Karpas-422 (cell line): ENCODE data around the gene SHC3. TPM values are rescaled to one million over a fixed set of nuclear protein-coding genes. Genes with fewer than 3 reads are reported as not detected.

Source experiments
- DNase-seq: peaks from one replicate; pipeline ENCODE4 v3.0.0-alpha.2; 2015
- H2AFZ ChIP-seq: fragments of 200-600 bp; sonication (generic); 2 replicates; pipeline ENCODE4 v1.6.1; 2014; ENCODE audit warnings: antibody characterized with exemption, low read length, mixed read lengths
- H3K27ac ChIP-seq: fragments of 200-600 bp; sonication (generic); 2 replicates; pipeline ENCODE4 v1.5.1; 2014; ENCODE audit warnings: mild to moderate bottlenecking, low read length, moderate library complexity
- H3K27me3 ChIP-seq: fragments of 200-600 bp; sonication (generic); 2 replicates; pipeline ENCODE4 v1.6.1; 2014; ENCODE audit warnings: low read length, mixed read lengths
- H3K36me3 ChIP-seq: fragments of 200-600 bp; sonication (generic); 2 replicates; pipeline ENCODE4 v1.6.1; 2014; ENCODE audit warnings: low read length, mixed read lengths; ENCODE audit not compliant: insufficient read depth
- H3K4me1 ChIP-seq: fragments of 200-600 bp; sonication (generic); 2 replicates; pipeline ENCODE4 v1.6.1; 2014; ENCODE audit warnings: mild to moderate bottlenecking, low read length, mixed read lengths
- H3K4me2 ChIP-seq: fragments of 200-600 bp; sonication (generic); 2 replicates; pipeline ENCODE4 v1.6.1; 2014; ENCODE audit warnings: low read length, low read depth, mild to moderate bottlenecking; ENCODE audit not compliant: poor library complexity, severe bottlenecking
- H3K4me3 ChIP-seq: fragments of 200-600 bp; sonication (generic); 2 replicates; pipeline ENCODE4 v1.5.1; 2014; ENCODE audit warnings: mild to moderate bottlenecking, antibody characterized with exemption, low read length, mixed read lengths
- H3K79me2 ChIP-seq: fragments of 200-600 bp; sonication (generic); 2 replicates; pipeline ENCODE4 v1.6.1; 2014; ENCODE audit warnings: mild to moderate bottlenecking, low read length, mixed read lengths
- H3K9ac ChIP-seq: fragments of 200-600 bp; sonication (generic); 2 replicates; pipeline ENCODE4 v1.6.0; 2014; ENCODE audit warnings: low read length
- H3K9me2 ChIP-seq: fragments of 200-600 bp; sonication (generic), shearing (Covaris generic); replicated peaks from 2 replicates; pipeline ENCODE4 v1.6.0; 2014; ENCODE audit warnings: mild to moderate bottlenecking, low read length, moderate library complexity; ENCODE audit not compliant: insufficient read depth
- H3K9me3 ChIP-seq: fragments of 300-700, 200-600 bp; sonication (generic); 2 replicates; pipeline ENCODE4 v1.6.1; 2014; ENCODE audit warnings: low read length, mixed read lengths
- H4K20me1 ChIP-seq: fragments of 200-600 bp; sonication (generic); 2 replicates; pipeline ENCODE4 v1.6.1; 2014; ENCODE audit warnings: mild to moderate bottlenecking, antibody characterized with exemption, low read length, low read depth; ENCODE audit not compliant: insufficient read depth
- total RNA-seq: library from RNA; depleted of rRNA; stranded (reverse); fragments of >200 nt; shearing (Covaris generic); gene quantifications from 2 replicates; pipeline ENCODE4 v1.2.3, GENCODE V29; 2014; ENCODE audit warnings: low replicate concordance

SHC3 gene
- total RNA-seq, 1 experiment from 2014 or later, result not detected

DNA sequence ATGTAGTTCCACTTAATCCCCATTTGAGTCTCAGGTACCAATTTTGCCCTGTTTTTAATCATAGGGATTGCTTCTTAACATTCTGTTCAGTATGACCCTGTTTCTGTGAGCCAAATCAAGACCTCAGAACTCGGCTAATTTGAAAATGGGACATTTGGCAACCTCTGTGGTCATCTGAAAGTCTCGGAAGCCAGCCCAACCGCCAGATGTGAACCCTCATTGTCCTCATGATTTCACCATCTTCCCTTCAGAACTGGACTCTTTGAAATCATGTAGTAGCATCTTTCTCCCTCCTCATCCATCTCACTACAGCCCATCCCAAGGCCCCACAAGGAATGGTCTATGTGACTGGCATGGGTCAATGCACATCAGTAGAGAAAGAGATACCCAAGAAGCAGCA lies 98.4 kb downstream of the SHC3 start:
- Histone ChIP-seq H3K79me2 (no peaks in the 10 kb centered on the region), H3K4me2 (no peak overlapping the region), H3K27me3 (peaks cover 6% of the 10 kb centered on the region; the same call in 1 of the 2 replicates), H3K9ac (no peak overlapping the region), H3K4me1 (peaks cover 22% of the 10 kb centered on the region), H3K27ac (no peak overlapping the region), H2AFZ (no peak overlapping the region), H3K4me3 (no peak overlapping the region), H3K36me3 (no peaks in the 10 kb centered on the region), H3K9me3 (no peaks in the 10 kb centered on the region), H3K9me2 (no peaks in the 10 kb centered on the region), H4K20me1 (no peaks in the 10 kb centered on the region)
- no peak for DNase-seq

- peaks cover 26% of the 10 kb centered on the region for H3K4me1 ChIP-seq
- no peaks in the 10 kb centered on the region for H3K9me3 ChIP-seq
- no peaks in the 10 kb centered on the region for H3K36me3 ChIP-seq
- H4K20me1 ChIP-seq, result no peaks in the 10 kb centered on the region
- no peak overlapping the region for H3K9ac ChIP-seq
- no peaks in the 10 kb centered on the region for H3K9me2 ChIP-seq
- no peak overlapping the region for H3K4me3 ChIP-seq
- no peak overlapping the region for H3K4me2 ChIP-seq
- H3K79me2 ChIP-seq, result no peaks in the 10 kb centered on the region
- no peak overlapping the region for H2AFZ ChIP-seq
- no peak overlapping the region for H3K27ac ChIP-seq
- no peak for DNase-seq
- peaks cover 6% of the 10 kb centered on the region; the same call in 1 of the 2 replicates for H3K27me3 ChIP-seq
Observed at GRCh38 chr9:89079391-89079790, 99.2 kb downstream of the SHC3 start.

DNA sequence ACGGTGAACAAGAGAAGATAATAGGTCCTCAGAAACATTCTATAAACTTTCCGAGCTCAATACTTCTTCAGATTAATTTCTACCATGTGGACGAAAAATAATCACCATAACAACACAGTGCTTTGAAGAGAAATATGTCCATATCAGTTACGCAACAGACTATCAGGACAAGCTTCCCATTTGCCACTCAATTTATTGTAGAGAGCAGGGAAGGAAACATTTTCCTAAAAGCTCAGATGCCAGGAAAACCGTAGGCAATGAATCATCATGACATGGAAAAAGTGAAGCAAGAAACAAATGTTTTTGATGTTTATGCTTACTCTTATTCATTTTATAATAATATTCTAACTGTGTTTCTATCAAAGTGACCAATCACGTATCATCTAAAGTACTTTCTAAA lies 99.8 kb downstream of the SHC3 start:
- Histone ChIP-seq H3K4me2 (no peak overlapping the region), H3K4me3 (no peak overlapping the region), H3K27me3 (peaks cover 6% of the 10 kb centered on the region; the same call in 1 of the 2 replicates), H3K9ac (no peak overlapping the region), H3K9me3 (no peaks in the 10 kb centered on the region), H3K27ac (no peak overlapping the region), H3K36me3 (no peaks in the 10 kb centered on the region), H3K9me2 (no peaks in the 10 kb centered on the region), H4K20me1 (no peaks in the 10 kb centered on the region), H3K79me2 (no peaks in the 10 kb centered on the region), H2AFZ (no peak overlapping the region), H3K4me1 (peaks cover 26% of the 10 kb centered on the region)
- no peak for DNase-seq

GRCh38 chr9:89078421-89078820 lies 100.2 kb downstream of the SHC3 start:
- Histone ChIP-seq H3K4me2 (no peak overlapping the region), H3K4me1 (peaks cover 26% of the 10 kb centered on the region), H3K27ac (no peak overlapping the region), H3K27me3 (peaks cover 6% of the 10 kb centered on the region; the same call in 1 of the 2 replicates), H3K4me3 (no peak overlapping the region), H3K36me3 (no peaks in the 10 kb centered on the region), H4K20me1 (no peaks in the 10 kb centered on the region), H3K79me2 (no peaks in the 10 kb centered on the region), H3K9me2 (no peaks in the 10 kb centered on the region), H3K9ac (no peak overlapping the region), H2AFZ (no peak overlapping the region), H3K9me3 (no peaks in the 10 kb centered on the region)
- DNase-seq, result no peak

GRCh38 chr9:89077519-89077918 lies 101.1 kb downstream of the SHC3 start:
- H3K27ac ChIP-seq, result no peak overlapping the region
- 0 out of 2 replicates have a peak overlapping the region, but pooled peaks have one; percentile 23 for H3K9ac ChIP-seq
- no peaks in the 10 kb centered on the region for H3K79me2 ChIP-seq
- H3K9me3 ChIP-seq, result no peaks in the 10 kb centered on the region
- H3K4me1 ChIP-seq, result peaks cover 26% of the 10 kb centered on the region
- peak overlapping the region; percentile 43 for H3K4me2 ChIP-seq
- H3K4me3 ChIP-seq, result no peak overlapping the region
- H3K9me2 ChIP-seq, result no peaks in the 10 kb centered on the region
- no peaks in the 10 kb centered on the region for H3K36me3 ChIP-seq
- H2AFZ ChIP-seq, result peak overlapping the region; percentile 84
- peak; percentile 76 for DNase-seq
- peaks cover 3% of the 10 kb centered on the region; the same call in 1 of the 2 replicates for H3K27me3 ChIP-seq
- no peaks in the 10 kb centered on the region for H4K20me1 ChIP-seq

GRCh38 chr9:89073397-89073796 lies 105.2 kb downstream of the SHC3 start:
- no peaks in the 10 kb centered on the region for H3K79me2 ChIP-seq
- no peaks in the 10 kb centered on the region for H3K9me3 ChIP-seq
- no peaks in the 10 kb centered on the region; the same call in 1 of the 2 replicates for H3K9me2 ChIP-seq
- H3K4me3 ChIP-seq, result no peak overlapping the region
- no peak overlapping the region for H3K4me2 ChIP-seq
- H4K20me1 ChIP-seq, result no peaks in the 10 kb centered on the region
- H3K27me3 ChIP-seq, result no peaks in the 10 kb centered on the region
- H3K27ac ChIP-seq, result no peak overlapping the region
- peaks cover 32% of the 10 kb centered on the region for H3K4me1 ChIP-seq
- no peak overlapping the region for H2AFZ ChIP-seq
- H3K36me3 ChIP-seq, result no peaks in the 10 kb centered on the region
- no peak overlapping the region for H3K9ac ChIP-seq
- DNase-seq, result no peak

GRCh38 chr9:89071591-89071990 lies 107.0 kb downstream of the SHC3 start:
- Histone ChIP-seq H3K9me2 (no peaks in the 10 kb centered on the region; the same call in 1 of the 2 replicates), H3K9ac (no peak overlapping the region), H3K79me2 (no peaks in the 10 kb centered on the region), H3K36me3 (no peaks in the 10 kb centered on the region), H3K27me3 (no peaks in the 10 kb centered on the region), H3K27ac (no peak overlapping the region), H2AFZ (no peak overlapping the region), H3K4me1 (peaks cover 35% of the 10 kb centered on the region), H3K4me3 (no peak overlapping the region), H4K20me1 (no peaks in the 10 kb centered on the region), H3K4me2 (no peak overlapping the region), H3K9me3 (no peaks in the 10 kb centered on the region)
- no peak for DNase-seq

DNA sequence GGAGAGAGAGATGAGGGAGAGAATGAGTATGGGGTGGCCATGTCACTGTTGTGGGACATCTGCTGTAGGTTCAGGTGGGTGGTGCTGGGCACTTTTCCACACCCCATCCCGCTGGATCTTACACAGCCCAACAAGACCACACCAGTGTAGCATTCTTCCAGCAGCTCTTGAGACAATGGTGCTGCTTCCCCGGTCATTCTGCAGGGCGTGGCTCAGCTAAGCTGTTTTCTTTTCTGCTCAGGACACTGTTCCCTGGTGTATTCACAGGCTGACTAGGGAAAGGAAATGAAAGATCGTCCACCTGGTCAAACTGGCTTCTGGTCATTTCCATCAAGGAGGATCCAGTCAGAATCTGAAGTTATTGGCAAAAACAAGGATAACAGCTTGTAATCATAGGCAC lies 111.8 kb downstream of the SHC3 start:
- H3K4me1 ChIP-seq, result peaks cover 40% of the 10 kb centered on the region
- no peaks in the 10 kb centered on the region for H3K9me3 ChIP-seq
- no peak overlapping the region for H2AFZ ChIP-seq
- H4K20me1 ChIP-seq, result no peaks in the 10 kb centered on the region
- no peak overlapping the region for H3K9ac ChIP-seq
- peak overlapping the region; percentile 28; the same call in 1 of the 2 replicates for H3K4me3 ChIP-seq
- H3K79me2 ChIP-seq, result no peaks in the 10 kb centered on the region
- H3K9me2 ChIP-seq, result no peaks in the 10 kb centered on the region; the same call in 1 of the 2 replicates
- no peak overlapping the region for H3K27ac ChIP-seq
- H3K4me2 ChIP-seq, result peak overlapping the region; percentile 62
- H3K27me3 ChIP-seq, result no peaks in the 10 kb centered on the region
- no peaks in the 10 kb centered on the region for H3K36me3 ChIP-seq
- no peak for DNase-seq
